Measurements from ENCODE around the gene MSANTD3.
"Not testable (repeated sequence)": the region's sequence is repeated elsewhere in the genome, so short reads cannot be mapped to it uniquely, and the experiment has no call there.

DNA sequence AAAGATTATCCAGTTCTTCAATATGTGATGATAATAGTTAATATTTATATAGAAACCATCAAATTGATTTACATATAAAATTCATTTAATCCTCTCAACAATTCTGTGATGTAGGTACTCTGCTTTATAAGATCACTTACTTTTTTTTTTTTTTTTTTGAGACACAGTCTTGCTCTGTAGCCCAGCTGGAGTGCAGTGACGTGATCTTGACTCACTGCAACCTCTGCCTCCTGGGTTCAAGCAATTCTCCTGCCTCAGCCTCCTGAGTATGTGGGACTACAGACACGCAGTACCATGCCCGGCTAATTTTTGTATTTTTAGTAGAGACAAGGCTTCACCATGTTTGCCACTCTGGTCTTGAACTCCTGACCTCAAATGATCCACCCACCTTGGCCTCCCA, 5.8 kb upstream of the MSANTD3 start:
- TF ChIP-seq, protein P1, sequence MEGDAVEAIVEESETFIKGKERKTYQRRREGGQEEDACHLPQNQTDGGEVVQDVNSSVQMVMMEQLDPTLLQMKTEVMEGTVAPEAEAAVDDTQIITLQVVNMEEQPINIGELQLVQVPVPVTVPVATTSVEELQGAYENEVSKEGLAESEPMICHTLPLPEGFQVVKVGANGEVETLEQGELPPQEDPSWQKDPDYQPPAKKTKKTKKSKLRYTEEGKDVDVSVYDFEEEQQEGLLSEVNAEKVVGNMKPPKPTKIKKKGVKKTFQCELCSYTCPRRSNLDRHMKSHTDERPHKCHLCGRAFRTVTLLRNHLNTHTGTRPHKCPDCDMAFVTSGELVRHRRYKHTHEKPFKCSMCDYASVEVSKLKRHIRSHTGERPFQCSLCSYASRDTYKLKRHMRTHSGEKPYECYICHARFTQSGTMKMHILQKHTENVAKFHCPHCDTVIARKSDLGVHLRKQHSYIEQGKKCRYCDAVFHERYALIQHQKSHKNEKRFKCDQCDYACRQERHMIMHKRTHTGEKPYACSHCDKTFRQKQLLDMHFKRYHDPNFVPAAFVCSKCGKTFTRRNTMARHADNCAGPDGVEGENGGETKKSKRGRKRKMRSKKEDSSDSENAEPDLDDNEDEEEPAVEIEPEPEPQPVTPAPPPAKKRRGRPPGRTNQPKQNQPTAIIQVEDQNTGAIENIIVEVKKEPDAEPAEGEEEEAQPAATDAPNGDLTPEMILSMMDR (IDR thresholded peaks at IDR 0.05; ENCODE audit: low read length): not testable (repeated sequence)
- TF ChIP-seq EZH2 (optimal IDR thresholded peaks at IDR 0.05; ENCODE audit: low read depth, low read length); EZH2phosphoT487 (IDR thresholded peaks at IDR 0.05; ENCODE audit: low read length): not testable (repeated sequence)

Data from MM.1S (cell line).